ENCODE measurements around the gene GPR137. TPM values are rescaled to one million over a fixed set of nuclear protein-coding genes. Genes with fewer than 3 reads are reported as not detected.
"Not testable (repeated sequence)": the region's sequence is repeated elsewhere in the genome, so short reads cannot be mapped to it uniquely, and the experiment has no call there.

The GPR137 gene
- total and polyA plus RNA-seq, 2 experiments from 2014 or later: 16.3 to 32.5 TPM

GRCh38 chr11:64245797-64246620, 39.6 kb upstream of the GPR137 start:
- H3K4me1 Mint-ChIP-seq: peaks cover 47% of the 10 kb centered on the region
- peaks cover 37% of the 10 kb centered on the region for H3K27me3 Mint-ChIP-seq (ENCODE audit: insufficient read depth, low read depth, poor library complexity)
- peaks cover 17% of the 10 kb centered on the region for H3K36me3 Mint-ChIP-seq (ENCODE audit: low read depth)
- H3K4me2 ChIP-seq: peak overlapping the region; percentile 93
- H2AFZ ChIP-seq: no peak overlapping the region
- H4K20me1 ChIP-seq (replicated peaks; ENCODE audit: insufficient read depth): no peaks in the 10 kb centered on the region; the same call in 1 of the 2 replicates
- ATAC-seq (no peak), DNase-seq (ENCODE audit: low spot score) (peak; percentile 65)
- no peaks in the 10 kb centered on the region for H3K36me3 ChIP-seq (ENCODE audit: insufficient read depth)
- peak overlapping the region; percentile 87 for H3K4me3 Mint-ChIP-seq
- peaks cover 44% of the 10 kb centered on the region for H3K4me1 ChIP-seq (ENCODE audit: insufficient read depth)
- H3K27ac ChIP-seq (ENCODE audit: low read depth): no peak overlapping the region
- TF ChIP-seq ZNF114 (CRISPR knock-in tag; IDR thresholded peaks at IDR 0.05) (no peak), STAT1 (IDR thresholded peaks at IDR 0.05; ENCODE audit: unreplicated experiment) (no peak), REST (IDR thresholded peaks at IDR 0.05; ENCODE audit: unreplicated experiment) (no peak), EZH2 (IDR thresholded peaks at IDR 0.05; ENCODE audit: low read depth, unreplicated experiment) (no peak), POLR2AphosphoS5 (IDR thresholded peaks at IDR 0.05; ENCODE audit: low read depth) (no peak; the same call in 1 of the 2 replicates), CTCF (conservative IDR thresholded peaks at IDR 0.05; ENCODE audit: low read depth in 2 of 2) (no peak)
- H3F3A ChIP-seq (replicated peaks; ENCODE audit: low read depth): peaks cover 51% of the 10 kb centered on the region
- no peaks in the 10 kb centered on the region for H3K9me2 ChIP-seq (ENCODE audit: insufficient read depth)
- no peaks in the 10 kb centered on the region for H3K27me3 ChIP-seq (ENCODE audit: insufficient read depth)
- no peaks in the 10 kb centered on the region for H3K9me3 Mint-ChIP-seq
- peak overlapping the region; percentile 88 for H3K27ac Mint-ChIP-seq
- peak overlapping the region; percentile 99 for H3K4me3 ChIP-seq
- peaks cover 26% of the 10 kb centered on the region for H3K79me2 ChIP-seq (replicated peaks; ENCODE audit: insufficient read depth)

GRCh38 chr11:64246621-64246870, 39.1 kb upstream of the GPR137 start:
- H2AFZ ChIP-seq; DNase-seq (ENCODE audit: low spot score); H3K36me3 ChIP-seq (ENCODE audit: insufficient read depth); H3K9me2 ChIP-seq (ENCODE audit: insufficient read depth); H4K20me1 ChIP-seq (replicated peaks; ENCODE audit: insufficient read depth); H3K9me3 Mint-ChIP-seq; ATAC-seq; H3K27ac Mint-ChIP-seq; H3K27me3 ChIP-seq (ENCODE audit: insufficient read depth); H3K27ac ChIP-seq (ENCODE audit: low read depth): not testable (repeated sequence)
- Histone ChIP-seq H3K79me2 (replicated peaks; ENCODE audit: insufficient read depth) (peaks cover 26% of the 10 kb centered on the region), H3K4me1 (ENCODE audit: insufficient read depth) (peaks cover 44% of the 10 kb centered on the region), H3K4me3 (peak overlapping the region; percentile 99), H3K4me2 (peak overlapping the region; percentile 93; the same call in 1 of the 2 replicates), H3F3A (replicated peaks; ENCODE audit: low read depth) (peaks cover 51% of the 10 kb centered on the region)
- peaks cover 17% of the 10 kb centered on the region for H3K36me3 Mint-ChIP-seq (ENCODE audit: low read depth)
- H3K27me3 Mint-ChIP-seq (ENCODE audit: insufficient read depth, low read depth, poor library complexity): peaks cover 36% of the 10 kb centered on the region
- H3K4me3 Mint-ChIP-seq: peak overlapping the region; percentile 88; the same call in 2 of the 3 replicates
- peaks cover 47% of the 10 kb centered on the region for H3K4me1 Mint-ChIP-seq

All from GM23338 (cell line).